WERI-Rb-1 (cell line): ENCODE results near the gene IRAK3.

Experiments
- DNase-seq: peaks from one replicate; pipeline ENCODE4 v3.0.0-alpha.2; 2020
- H3K27ac ChIP-seq: fragments of 250-450 bp; sonication (Bioruptor Pico); 2 replicates; pipeline ENCODE4 v1.5.1; 2020; ENCODE audit warnings: mild to moderate bottlenecking, moderate library complexity
- H3K27me3 ChIP-seq: fragments of 250-450 bp; sonication (Bioruptor Pico); 2 replicates; pipeline ENCODE4 v1.5.1; 2021; ENCODE audit warnings: mild to moderate bottlenecking, low read depth, moderate library complexity; ENCODE audit not compliant: insufficient read depth, severe bottlenecking
- H3K36me3 ChIP-seq: fragments of 250-450 bp; sonication (Bioruptor Pico); 2 replicates; pipeline ENCODE4 v1.5.1; 2020; ENCODE audit warnings: mild to moderate bottlenecking, moderate library complexity
- H3K4me3 ChIP-seq: 2 replicates; pipeline ENCODE4 v1.5.1; 2011; ENCODE audit warnings: low read depth, mild to moderate bottlenecking, control low read depth, low read length
- H3K9me3 ChIP-seq: fragments of 250-450 bp; sonication (Bioruptor Pico); 2 replicates; pipeline ENCODE4 v1.5.1; 2021; ENCODE audit warnings: mild to moderate bottlenecking, moderate library complexity; ENCODE audit not compliant: severe bottlenecking
- CTCF ChIP-seq: IDR thresholded peaks from 2 replicates; pipeline ENCODE4 v1.5.1; 2011; ENCODE audit warnings: low read depth, mild to moderate bottlenecking, control low read depth, inconsistent platforms, low read length

Gene IRAK3

GRCh38 chr12:66189889-66190288 lies 875 bp downstream of the IRAK3 start:
- H3K27ac ChIP-seq, result no peak overlapping the region
- H3K9me3 ChIP-seq, result no peaks in the 10 kb centered on the region
- no peak for TF ChIP-seq CTCF
- no peak for DNase-seq
- H3K36me3 ChIP-seq, result no peaks in the 10 kb centered on the region
- no peak overlapping the region for H3K4me3 ChIP-seq
- no peaks in the 10 kb centered on the region for H3K27me3 ChIP-seq

DNA sequence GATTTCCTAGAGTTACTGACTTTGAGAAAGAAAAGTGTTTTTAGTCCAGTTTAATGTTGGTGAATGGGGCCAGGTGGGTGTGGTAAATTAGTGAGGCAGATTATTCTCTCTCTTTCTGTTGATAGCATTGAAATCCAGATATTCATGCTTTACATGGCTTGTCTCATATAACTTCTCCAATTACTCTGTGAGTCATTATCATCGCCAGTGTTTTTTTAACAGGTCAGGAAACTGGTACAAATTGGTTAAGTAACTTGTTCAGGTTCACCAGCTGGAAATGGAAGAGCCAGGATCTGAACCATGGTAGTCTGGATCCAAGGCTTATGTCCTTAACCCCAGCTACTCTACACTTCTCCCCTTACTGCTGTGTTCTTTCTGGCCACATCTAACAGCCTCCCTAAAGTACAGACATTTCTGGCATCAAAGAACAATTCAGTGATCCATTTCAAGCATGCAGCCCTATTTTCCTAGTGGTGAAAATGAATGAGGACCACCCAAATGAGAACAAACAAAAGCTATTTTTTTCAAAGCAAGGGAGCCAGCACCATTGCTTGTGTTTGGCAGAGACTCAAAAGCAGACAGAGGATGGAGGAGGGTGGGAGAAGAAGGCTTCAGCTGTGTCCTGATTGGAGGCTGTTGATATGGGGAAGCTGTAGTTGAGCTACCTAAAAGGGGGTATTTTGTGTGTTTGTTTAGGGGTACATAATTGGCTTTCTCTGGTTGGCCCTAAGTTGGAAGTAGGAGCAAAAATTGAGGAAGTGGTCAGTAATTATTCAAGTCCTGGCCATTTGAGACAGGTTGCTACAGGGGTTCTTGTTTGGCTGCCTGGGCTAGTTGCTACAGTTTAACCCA lies 1.7 kb downstream of the IRAK3 start:
- no peaks in the 10 kb centered on the region for H3K9me3 ChIP-seq
- TF ChIP-seq CTCF, result no peak
- no peak for DNase-seq
- H3K36me3 ChIP-seq, result no peaks in the 10 kb centered on the region
- H3K27me3 ChIP-seq, result no peaks in the 10 kb centered on the region
- no peak overlapping the region for H3K27ac ChIP-seq
- no peak overlapping the region for H3K4me3 ChIP-seq

- H3K4me3 ChIP-seq, result no peak overlapping the region
- no peaks in the 10 kb centered on the region for H3K36me3 ChIP-seq
- DNase-seq, result no peak
- H3K9me3 ChIP-seq, result no peaks in the 10 kb centered on the region
- no peak for TF ChIP-seq CTCF
- H3K27me3 ChIP-seq, result no peaks in the 10 kb centered on the region
- no peak overlapping the region for H3K27ac ChIP-seq
These were observed 2.6 kb downstream of the IRAK3 start for GRCh38 chr12:66191547-66192126.

GRCh38 chr12:66194122-66194521 lies 5.1 kb downstream of the IRAK3 start:
- Histone ChIP-seq H3K36me3 (no peaks in the 10 kb centered on the region), H3K4me3 (no peak overlapping the region), H3K27me3 (no peaks in the 10 kb centered on the region), H3K27ac (no peak overlapping the region), H3K9me3 (no peaks in the 10 kb centered on the region)
- DNase-seq, result no peak
- TF ChIP-seq CTCF, result no peak

DNA sequence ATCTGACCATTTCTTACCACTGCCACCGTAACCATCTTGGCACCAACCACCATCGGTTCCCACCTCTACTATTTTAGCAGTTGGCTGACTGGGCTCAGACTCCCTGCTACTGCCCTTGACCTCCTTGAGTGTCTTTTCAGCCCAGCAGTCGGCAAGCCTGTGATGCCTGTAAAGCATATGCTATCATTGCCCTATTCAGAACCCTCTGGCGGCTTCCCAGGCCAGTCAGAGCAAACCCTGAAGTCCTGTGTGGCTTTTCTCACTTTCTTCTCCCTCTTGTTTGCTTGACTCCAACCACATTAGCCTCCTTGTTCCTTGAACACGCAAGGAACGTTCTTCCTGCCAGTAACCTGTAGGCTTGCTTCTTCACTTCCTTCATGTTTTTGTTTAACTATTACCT lies 6.2 kb downstream of the IRAK3 start:
- no peak for DNase-seq
- no peak for TF ChIP-seq CTCF
- Histone ChIP-seq H3K36me3 (no peaks in the 10 kb centered on the region), H3K27me3 (no peaks in the 10 kb centered on the region), H3K9me3 (no peaks in the 10 kb centered on the region), H3K4me3 (no peak overlapping the region), H3K27ac (no peak overlapping the region)
